ENCODE data around the gene SLC24A5. TPM values are rescaled to one million over a fixed set of nuclear protein-coding genes. Genes with fewer than 3 reads are reported as not detected.

The SLC24A5 gene
- total RNA-seq, 1 donor from 2014 or later = not detected

DNA sequence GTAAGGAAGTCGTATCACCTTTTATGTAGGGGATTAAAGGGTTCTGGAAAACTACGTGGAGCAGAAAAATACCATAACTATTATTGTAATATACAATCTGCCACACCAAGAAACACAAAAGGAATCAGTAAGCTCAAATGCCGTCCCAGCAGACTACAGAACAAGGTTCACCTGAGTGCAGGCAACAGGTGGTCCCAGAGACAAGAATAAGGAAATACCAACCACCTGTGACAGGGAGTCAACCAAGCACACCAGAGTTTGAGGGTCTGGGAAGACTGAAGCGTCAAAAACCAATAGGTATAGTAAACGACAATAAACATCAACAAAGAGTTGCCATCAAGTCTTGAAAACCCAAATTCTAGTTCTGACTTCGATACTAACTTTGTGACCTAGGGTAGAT lies 12.1 kb downstream of the SLC24A5 start:
- Histone ChIP-seq H3K36me3 (ENCODE audit: control insufficient read depth, insufficient read depth, low read length) (no peaks in the 10 kb centered on the region), H3K27me3 (ENCODE audit: control insufficient read depth, insufficient read depth, low read length) (no peaks in the 10 kb centered on the region), H3K4me3 (ENCODE audit: low read depth, low read length) (no peak overlapping the region)
- no peak for DNase-seq (ENCODE audit: low read depth)
- TF ChIP-seq, protein P1, sequence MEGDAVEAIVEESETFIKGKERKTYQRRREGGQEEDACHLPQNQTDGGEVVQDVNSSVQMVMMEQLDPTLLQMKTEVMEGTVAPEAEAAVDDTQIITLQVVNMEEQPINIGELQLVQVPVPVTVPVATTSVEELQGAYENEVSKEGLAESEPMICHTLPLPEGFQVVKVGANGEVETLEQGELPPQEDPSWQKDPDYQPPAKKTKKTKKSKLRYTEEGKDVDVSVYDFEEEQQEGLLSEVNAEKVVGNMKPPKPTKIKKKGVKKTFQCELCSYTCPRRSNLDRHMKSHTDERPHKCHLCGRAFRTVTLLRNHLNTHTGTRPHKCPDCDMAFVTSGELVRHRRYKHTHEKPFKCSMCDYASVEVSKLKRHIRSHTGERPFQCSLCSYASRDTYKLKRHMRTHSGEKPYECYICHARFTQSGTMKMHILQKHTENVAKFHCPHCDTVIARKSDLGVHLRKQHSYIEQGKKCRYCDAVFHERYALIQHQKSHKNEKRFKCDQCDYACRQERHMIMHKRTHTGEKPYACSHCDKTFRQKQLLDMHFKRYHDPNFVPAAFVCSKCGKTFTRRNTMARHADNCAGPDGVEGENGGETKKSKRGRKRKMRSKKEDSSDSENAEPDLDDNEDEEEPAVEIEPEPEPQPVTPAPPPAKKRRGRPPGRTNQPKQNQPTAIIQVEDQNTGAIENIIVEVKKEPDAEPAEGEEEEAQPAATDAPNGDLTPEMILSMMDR (IDR thresholded peaks at IDR 0.05; ENCODE audit: insufficient read depth, low read length, poor library complexity, severe bottlenecking) = no peak

DNA sequence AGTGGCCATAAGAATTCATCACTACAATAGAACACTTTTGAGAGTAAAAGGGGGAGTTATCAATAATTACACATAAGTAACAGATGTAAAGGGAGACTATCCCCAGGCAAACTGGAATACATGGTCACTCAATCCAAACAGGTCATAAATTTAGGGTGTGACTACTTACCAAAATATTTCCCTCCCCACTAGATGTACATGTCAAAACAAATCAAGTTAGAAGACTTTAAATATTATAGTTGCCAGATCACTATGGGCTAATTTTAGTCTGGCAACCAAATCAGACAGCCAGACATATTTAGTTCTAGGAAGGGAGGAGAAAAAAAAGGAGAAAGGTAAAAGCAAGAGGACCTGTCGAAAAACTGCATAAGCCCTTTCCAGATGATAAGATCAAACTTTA lies 23.1 kb downstream of the SLC24A5 start:
- Histone ChIP-seq H3K4me3 (ENCODE audit: low read depth, low read length) (no peak overlapping the region), H3K36me3 (ENCODE audit: control insufficient read depth, insufficient read depth, low read length) (no peaks in the 10 kb centered on the region), H3K27me3 (ENCODE audit: control insufficient read depth, insufficient read depth, low read length) (no peaks in the 10 kb centered on the region)
- no peak for DNase-seq (ENCODE audit: low read depth)
- TF ChIP-seq, protein P1 (IDR thresholded peaks at IDR 0.05; ENCODE audit: insufficient read depth, low read length, poor library complexity, severe bottlenecking) = no peak

DNA sequence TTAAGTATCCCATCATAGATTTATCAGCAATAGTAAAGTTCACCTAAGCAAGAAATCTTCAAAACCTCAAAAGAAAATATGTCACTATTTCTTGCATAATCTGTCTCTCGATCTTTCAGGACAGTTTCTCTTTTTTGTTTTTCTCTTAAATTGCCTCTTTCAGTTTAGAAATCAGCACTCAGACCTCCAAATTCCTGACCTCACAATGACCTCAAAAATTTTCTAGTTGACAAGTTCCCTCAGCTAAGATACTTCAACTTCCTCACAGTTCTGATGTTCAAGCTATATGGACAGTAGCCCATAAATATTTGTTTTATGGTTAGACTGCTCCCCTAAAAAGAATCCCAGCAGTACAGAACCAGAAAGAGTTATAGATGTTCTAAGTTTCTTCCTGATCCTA lies 24.1 kb downstream of the SLC24A5 start:
- Histone ChIP-seq H3K27me3 (ENCODE audit: control insufficient read depth, insufficient read depth, low read length) (no peaks in the 10 kb centered on the region), H3K4me3 (ENCODE audit: low read depth, low read length) (no peak overlapping the region), H3K36me3 (ENCODE audit: control insufficient read depth, insufficient read depth, low read length) (no peaks in the 10 kb centered on the region)
- TF ChIP-seq, protein P1 (IDR thresholded peaks at IDR 0.05; ENCODE audit: insufficient read depth, low read length, poor library complexity, severe bottlenecking) = no peak
- DNase-seq (ENCODE audit: low read depth) = no peak

DNA sequence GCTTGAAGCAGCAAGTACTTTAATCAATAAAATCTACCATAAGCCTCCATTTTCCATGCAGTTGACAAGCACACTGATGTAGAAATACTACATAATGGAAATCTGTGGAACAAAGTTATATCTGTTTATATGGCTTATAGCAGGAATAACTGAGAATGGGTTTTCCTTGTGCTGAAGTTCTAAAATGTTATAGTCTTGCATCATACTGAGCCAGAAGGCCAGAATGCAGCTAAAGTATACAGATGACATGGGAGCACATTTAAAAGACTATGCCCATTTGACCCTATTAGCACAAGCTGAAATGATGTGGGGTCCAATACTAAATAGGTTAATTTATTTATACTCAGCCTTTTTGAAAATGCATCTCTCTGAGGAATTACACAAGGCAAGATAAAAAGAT lies 25.1 kb downstream of the SLC24A5 start:
- DNase-seq (ENCODE audit: low read depth) = no peak
- no peaks in the 10 kb centered on the region for H3K27me3 ChIP-seq (ENCODE audit: control insufficient read depth, insufficient read depth, low read length)
- H3K36me3 ChIP-seq (ENCODE audit: control insufficient read depth, insufficient read depth, low read length) = no peaks in the 10 kb centered on the region
- no peak overlapping the region for H3K4me3 ChIP-seq (ENCODE audit: low read depth, low read length)
- TF ChIP-seq, protein P1 (IDR thresholded peaks at IDR 0.05; ENCODE audit: insufficient read depth, low read length, poor library complexity, severe bottlenecking) = no peak

DNA sequence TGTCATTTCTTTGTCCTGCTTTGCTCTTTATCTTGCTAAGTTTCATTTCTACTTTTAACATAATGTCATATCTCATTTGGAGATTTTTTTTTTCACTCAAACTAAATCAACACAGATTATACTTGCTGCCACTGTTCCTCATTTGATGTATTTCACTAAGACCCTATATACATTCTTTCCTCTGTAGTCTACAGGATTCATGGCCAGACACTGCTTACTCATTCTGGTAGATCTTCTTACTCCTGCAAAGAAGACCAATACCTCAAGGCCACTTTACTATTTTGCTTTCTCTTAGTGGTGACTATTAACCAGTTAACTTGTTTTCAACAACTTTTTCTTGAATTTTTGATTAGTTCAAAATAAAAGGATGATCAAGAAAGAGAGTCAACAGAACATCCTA lies 26.6 kb downstream of the SLC24A5 start:
- Histone ChIP-seq H3K4me3 (ENCODE audit: low read depth, low read length) (no peak overlapping the region), H3K27me3 (ENCODE audit: control insufficient read depth, insufficient read depth, low read length) (no peaks in the 10 kb centered on the region), H3K36me3 (ENCODE audit: control insufficient read depth, insufficient read depth, low read length) (no peaks in the 10 kb centered on the region)
- TF ChIP-seq, protein P1 (IDR thresholded peaks at IDR 0.05; ENCODE audit: insufficient read depth, low read length, poor library complexity, severe bottlenecking) = no peak
- no peak for DNase-seq (ENCODE audit: low read depth)

DNA sequence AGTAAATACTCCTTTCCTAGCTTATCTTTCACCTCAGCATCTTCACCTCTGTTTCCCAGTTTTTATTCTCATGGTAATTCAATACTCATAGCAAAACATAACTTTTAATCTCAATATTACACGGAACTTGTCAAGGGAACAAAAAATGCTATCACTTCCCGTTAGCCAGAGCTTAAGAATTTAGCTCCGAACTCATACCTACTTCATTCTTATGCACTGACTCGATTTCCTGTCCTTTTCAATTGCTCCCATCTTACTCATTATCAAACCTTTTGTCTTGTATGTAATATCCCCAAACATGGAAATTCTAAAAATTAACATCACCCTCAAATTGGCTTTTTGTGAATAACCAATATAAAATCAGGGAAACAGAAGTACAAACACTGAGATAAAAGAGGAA lies 29.1 kb downstream of the SLC24A5 start:
- TF ChIP-seq, protein P1 (IDR thresholded peaks at IDR 0.05; ENCODE audit: insufficient read depth, low read length, poor library complexity, severe bottlenecking) = no peak
- Histone ChIP-seq H3K4me3 (ENCODE audit: low read depth, low read length) (no peak overlapping the region), H3K36me3 (ENCODE audit: control insufficient read depth, insufficient read depth, low read length) (no peaks in the 10 kb centered on the region), H3K27me3 (ENCODE audit: control insufficient read depth, insufficient read depth, low read length) (no peaks in the 10 kb centered on the region)
- peak; percentile 12 for DNase-seq (ENCODE audit: low read depth)

All from kidney epithelial cell (primary cell).